Astrocyte (in vitro differentiated cells and primary cell): ENCODE measurements around the gene SMOC2. TPM values are rescaled to one million over a fixed set of nuclear protein-coding genes. Genes with fewer than 3 reads are reported as not detected.

ENCODE experiments used
- DNase-seq: peaks from one replicate; pipeline ENCODE4 v3.0.0-alpha.2; 2010; ENCODE audit warnings: low read depth
- FAIRE-seq: peaks from 2 replicates; lab custom pipeline; 2011; peaks lifted over from hg19 to GRCh38; lab: Jason Lieb, UNC
- H2AFZ ChIP-seq: 2 replicates; pipeline ENCODE4 v1.6.0; 2012; ENCODE audit warnings: low read depth, low read length, inconsistent platforms
- H3K27ac ChIP-seq: 2 replicates; pipeline ENCODE4 v1.5.1; 2011; ENCODE audit warnings: low read depth, low read length, inconsistent platforms
- H3K27me3 ChIP-seq: 2 replicates; pipeline ENCODE4 v1.6.0; 2011; ENCODE audit warnings: low read length, inconsistent platforms; ENCODE audit not compliant: insufficient read depth
- H3K36me3 ChIP-seq: 2 replicates; pipeline ENCODE4 v1.5.1; 2011; ENCODE audit warnings: low read length, inconsistent platforms; ENCODE audit not compliant: insufficient read depth
- H3K4me1 ChIP-seq: 2 replicates; pipeline ENCODE4 v1.5.1; 2011; ENCODE audit warnings: low read length, inconsistent platforms; ENCODE audit not compliant: insufficient read depth
- H3K4me2 ChIP-seq: 2 replicates; pipeline ENCODE4 v1.6.0; 2012; ENCODE audit warnings: low read length, inconsistent platforms
- H3K4me3 ChIP-seq: 2 replicates; pipeline ENCODE4 v1.5.1; 2011; ENCODE audit warnings: low read depth, mild to moderate bottlenecking, low read length, inconsistent platforms; ENCODE audit not compliant: insufficient read depth
- H3K79me2 ChIP-seq: 2 replicates; pipeline ENCODE4 v1.6.0; 2012; ENCODE audit warnings: mild to moderate bottlenecking, low read length, inconsistent platforms; ENCODE audit not compliant: insufficient read depth
- H3K9ac ChIP-seq: 2 replicates; pipeline ENCODE4 v1.6.0; 2012; ENCODE audit warnings: mild to moderate bottlenecking, low read length, inconsistent platforms
- H3K9me3 ChIP-seq: 2 replicates; pipeline ENCODE4 v1.5.1; 2012; ENCODE audit warnings: low read depth, mild to moderate bottlenecking, low read length, inconsistent platforms; ENCODE audit not compliant: insufficient read depth
- H4K20me1 ChIP-seq: 2 replicates; pipeline ENCODE4 v1.6.0; 2012; ENCODE audit warnings: low read length, inconsistent platforms; ENCODE audit not compliant: insufficient read depth
- H3K27ac Mint-ChIP-seq: one replicate; pipeline ENCODE4 v1.8.0; 2021; ENCODE audit warnings: mild to moderate bottlenecking, mixed read lengths; ENCODE audit not compliant: unreplicated experiment
- H3K27me3 Mint-ChIP-seq: one replicate; pipeline ENCODE4 v1.8.0; 2021; ENCODE audit warnings: low read depth, mixed read lengths; ENCODE audit not compliant: unreplicated experiment
- H3K36me3 Mint-ChIP-seq: one replicate; pipeline ENCODE4 v1.8.0; 2021; ENCODE audit warnings: low read depth, mixed read lengths; ENCODE audit not compliant: unreplicated experiment
- H3K4me1 Mint-ChIP-seq: one replicate; pipeline ENCODE4 v1.8.0; 2021; ENCODE audit warnings: low read depth, mixed read lengths; ENCODE audit not compliant: unreplicated experiment
- H3K4me3 Mint-ChIP-seq: one replicate; pipeline ENCODE4 v1.8.0; 2021; ENCODE audit warnings: mild to moderate bottlenecking, moderate library complexity, mixed read lengths; ENCODE audit not compliant: unreplicated experiment
- H3K9me3 Mint-ChIP-seq: one replicate; pipeline ENCODE4 v1.8.0; 2021; ENCODE audit warnings: mild to moderate bottlenecking, mixed read lengths; ENCODE audit not compliant: unreplicated experiment
- EZH2 ChIP-seq: IDR thresholded peaks from 2 replicates; pipeline ENCODE4 v1.6.1; 2012; ENCODE audit warnings: mild to moderate bottlenecking, low read length, inconsistent platforms; ENCODE audit not compliant: insufficient read depth
- total RNA-seq: library from RNA; stranded (reverse); gene quantifications from 2 replicates; pipeline ENCODE4 v1.2.1, GENCODE V29; 2021
- TF ChIP-seq, protein P1 (sequence below): IDR thresholded peaks from 2 replicates; pipeline ENCODE4 v1.5.1; 2011; ENCODE audit warnings: low read depth, mild to moderate bottlenecking, inconsistent platforms, low read length, moderate library complexity; ENCODE audit not compliant: insufficient read depth

SMOC2 gene
- total RNA-seq, 1 donor from 2014 or later = 0.93 TPM

GRCh38 chr6:168603234-168603633 lies 162.2 kb downstream of the SMOC2 start:
- Histone ChIP-seq H3K36me3 (no peaks in the 10 kb centered on the region), H2AFZ (no peak overlapping the region), H3K27me3 (no peaks in the 10 kb centered on the region), H3K4me1 (no peaks in the 10 kb centered on the region), H3K4me3 (no peak overlapping the region), H3K4me2 (no peak overlapping the region), H3K9ac (no peak overlapping the region), H3K27ac (no peak overlapping the region), H3K79me2 (no peaks in the 10 kb centered on the region), H3K9me3 (peaks cover 9% of the 10 kb centered on the region), H4K20me1 (no peaks in the 10 kb centered on the region)
- Mint-ChIP-seq H3K4me1 (no peaks in the 10 kb centered on the region), H3K9me3 (peaks cover 2% of the 10 kb centered on the region), H3K27ac (no peak overlapping the region), H3K36me3 (no peaks in the 10 kb centered on the region), H3K4me3 (no peak overlapping the region), H3K27me3 (peaks cover 25% of the 10 kb centered on the region)
- FAIRE-seq (no peak), DNase-seq (no peak)
- no peak for TF ChIP-seq EZH2
- TF ChIP-seq, protein P1, sequence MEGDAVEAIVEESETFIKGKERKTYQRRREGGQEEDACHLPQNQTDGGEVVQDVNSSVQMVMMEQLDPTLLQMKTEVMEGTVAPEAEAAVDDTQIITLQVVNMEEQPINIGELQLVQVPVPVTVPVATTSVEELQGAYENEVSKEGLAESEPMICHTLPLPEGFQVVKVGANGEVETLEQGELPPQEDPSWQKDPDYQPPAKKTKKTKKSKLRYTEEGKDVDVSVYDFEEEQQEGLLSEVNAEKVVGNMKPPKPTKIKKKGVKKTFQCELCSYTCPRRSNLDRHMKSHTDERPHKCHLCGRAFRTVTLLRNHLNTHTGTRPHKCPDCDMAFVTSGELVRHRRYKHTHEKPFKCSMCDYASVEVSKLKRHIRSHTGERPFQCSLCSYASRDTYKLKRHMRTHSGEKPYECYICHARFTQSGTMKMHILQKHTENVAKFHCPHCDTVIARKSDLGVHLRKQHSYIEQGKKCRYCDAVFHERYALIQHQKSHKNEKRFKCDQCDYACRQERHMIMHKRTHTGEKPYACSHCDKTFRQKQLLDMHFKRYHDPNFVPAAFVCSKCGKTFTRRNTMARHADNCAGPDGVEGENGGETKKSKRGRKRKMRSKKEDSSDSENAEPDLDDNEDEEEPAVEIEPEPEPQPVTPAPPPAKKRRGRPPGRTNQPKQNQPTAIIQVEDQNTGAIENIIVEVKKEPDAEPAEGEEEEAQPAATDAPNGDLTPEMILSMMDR = no peak

DNA sequence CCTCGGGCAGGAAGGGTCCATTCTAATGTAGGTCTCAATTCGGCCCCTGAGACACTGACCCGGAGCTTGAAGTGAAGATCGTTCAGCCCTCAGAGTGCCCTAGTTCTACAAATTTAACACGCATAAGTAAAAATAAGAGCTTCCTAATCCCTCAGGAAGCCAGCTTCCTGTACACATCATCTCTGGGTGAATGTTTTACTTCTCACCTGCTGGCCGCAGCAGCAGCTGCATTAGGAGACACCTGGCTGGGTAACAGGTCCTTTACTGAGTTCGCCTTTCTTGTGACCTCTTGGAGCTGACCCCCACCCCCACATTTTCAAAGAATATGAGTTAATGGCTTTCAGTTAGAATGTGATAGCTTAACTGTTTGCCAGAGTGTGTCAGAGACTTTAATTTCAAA lies 165.0 kb downstream of the SMOC2 start:
- Histone ChIP-seq H3K4me1 (no peaks in the 10 kb centered on the region), H3K9ac (no peak overlapping the region), H3K9me3 (peaks cover 2% of the 10 kb centered on the region), H3K36me3 (no peaks in the 10 kb centered on the region), H3K4me3 (no peak overlapping the region), H3K27me3 (no peaks in the 10 kb centered on the region), H3K4me2 (no peak overlapping the region), H3K27ac (no peak overlapping the region), H4K20me1 (no peaks in the 10 kb centered on the region), H3K79me2 (no peaks in the 10 kb centered on the region), H2AFZ (no peak overlapping the region)
- Mint-ChIP-seq H3K4me1 (peaks cover 10% of the 10 kb centered on the region), H3K9me3 (peaks cover 2% of the 10 kb centered on the region), H3K4me3 (no peak overlapping the region), H3K36me3 (no peaks in the 10 kb centered on the region), H3K27me3 (peaks cover 25% of the 10 kb centered on the region), H3K27ac (no peak overlapping the region)
- FAIRE-seq (no peak), DNase-seq (no peak)
- TF ChIP-seq, protein P1 = no peak
- no peak for TF ChIP-seq EZH2

GRCh38 chr6:168606722-168607121 lies 165.7 kb downstream of the SMOC2 start:
- DNase-seq (no peak), FAIRE-seq (no peak)
- no peak for TF ChIP-seq EZH2
- Histone ChIP-seq H3K27me3 (no peaks in the 10 kb centered on the region), H3K36me3 (no peaks in the 10 kb centered on the region), H3K79me2 (no peaks in the 10 kb centered on the region), H3K9ac (no peak overlapping the region), H2AFZ (no peak overlapping the region), H3K27ac (no peak overlapping the region), H4K20me1 (no peaks in the 10 kb centered on the region), H3K4me1 (no peaks in the 10 kb centered on the region), H3K4me2 (no peak overlapping the region), H3K9me3 (peaks cover 2% of the 10 kb centered on the region), H3K4me3 (no peak overlapping the region)
- Mint-ChIP-seq H3K4me3 (no peak overlapping the region), H3K9me3 (peaks cover 2% of the 10 kb centered on the region), H3K27ac (no peak overlapping the region), H3K4me1 (peaks cover 10% of the 10 kb centered on the region), H3K27me3 (peaks cover 25% of the 10 kb centered on the region), H3K36me3 (no peaks in the 10 kb centered on the region)
